Esophagus muscularis mucosa (tissue), 4 donors: ENCODE results near the gene TSR1. TPM values are rescaled to one million over a fixed set of nuclear protein-coding genes. Genes with fewer than 3 reads are reported as not detected.

Experiments used
- DNase-seq: peaks from one replicate; pipeline ENCODE4 v3.0.0-alpha.2; 2017; ENCODE audit errors: extremely low spot score
- H3K27ac ChIP-seq, 4 donors: fragments of 200-600 bp; sonication (generic); replicated peaks in 1 of 4; 1 replicate in 3 of 4; 2 replicates in 1 of 4; pipeline ENCODE4 v1.5.1; 2016 to 2019; ENCODE audit warnings: mild to moderate bottlenecking in 1 of 4
- H3K27me3 ChIP-seq, 4 donors: fragments of 200-600 bp; sonication (generic); one replicate each; pipeline versions ENCODE4 v1.5.1 to v1.6.0; 2016 to 2019
- H3K36me3 ChIP-seq, 4 donors: fragments of 200-600 bp; sonication (generic); one replicate each; pipeline ENCODE4 v1.5.1; 2016 to 2019
- H3K4me1 ChIP-seq, 4 donors: fragments of 200-600 bp; sonication (generic); one replicate each; pipeline ENCODE4 v1.5.1; 2016 to 2019
- H3K4me3 ChIP-seq, 4 donors: fragments of 200-600 bp; sonication (generic); 1 replicate in 2 of 4; 2 replicates in 2 of 4; pipeline ENCODE4 v1.5.1; 2016 to 2019; ENCODE audit warnings: mild to moderate bottlenecking in 4 of 4, moderate library complexity in 1 of 4
- H3K9me3 ChIP-seq, 4 donors: fragments of 200-600 bp; sonication (generic); 1 replicate in 3 of 4; 2 replicates in 1 of 4; pipeline ENCODE4 v1.5.1; 2016 to 2019
- EP300 ChIP-seq: sonication (generic); formaldehyde crosslinking; IDR thresholded peaks from one replicate; pipeline ENCODE4 v1.6.1; 2017; ENCODE audit warnings: antibody characterized with exemption
- POLR2A ChIP-seq: fragments of 450-650 bp; IDR thresholded peaks from one replicate; pipeline ENCODE4 v1.6.1; 2017; ENCODE audit warnings: antibody characterized with exemption, moderate library complexity, mild to moderate bottlenecking, low read depth
- POLR2AphosphoS5 ChIP-seq, 2 donors: sonication (generic); formaldehyde crosslinking; IDR thresholded peaks; one replicate each; pipeline ENCODE4 v1.6.1; 2017; ENCODE audit warnings: antibody characterized with exemption in 2 of 2
- WGBS: methylation state at CpG from one replicate; pipeline ENCODE4 v1.1.5; 2018; 5-methylcytosine and 5-hydroxymethylcytosine counted together
- intact Hi-C: fragments of 100-400 bp; cut with DNase I; formaldehyde crosslinking; loops from one replicate; pipeline ENCODE4 v1.15.1; 2023
- total RNA-seq, 4 donors: library from RNA; depleted of rRNA; stranded (reverse); fragments of >200 nt; gene quantifications; one replicate each; pipeline versions ENCODE4 v1.1.0 to v1.2.1, GENCODE V29; 2016
- TF ChIP-seq, protein P1 (sequence below), 3 experiments: fragments of 200-600 bp in 2 of 3; fragments of 450-650 bp in 1 of 3; sonication (generic) in 2 of 3; IDR thresholded peaks; one replicate each; pipeline ENCODE4 v1.5.1; 2017 to 2019; ENCODE audit warnings: antibody characterized with exemption in 3 of 3, mild to moderate bottlenecking in 2 of 3, moderate library complexity in 1 of 3

TSR1 gene
- total RNA-seq, 4 donors from 2014 or later = 49.0 to 57.2 (median 55.1) TPM

- peak overlapping the region; percentile 89 to 95 (median 94) for H3K27ac ChIP-seq
- WGBS = 28% methylated on average over 2 of the region's 5 CpGs
These were observed 2.0 kb upstream of the TSR1 start for GRCh38 chr17:2338315-2338657.

DNA sequence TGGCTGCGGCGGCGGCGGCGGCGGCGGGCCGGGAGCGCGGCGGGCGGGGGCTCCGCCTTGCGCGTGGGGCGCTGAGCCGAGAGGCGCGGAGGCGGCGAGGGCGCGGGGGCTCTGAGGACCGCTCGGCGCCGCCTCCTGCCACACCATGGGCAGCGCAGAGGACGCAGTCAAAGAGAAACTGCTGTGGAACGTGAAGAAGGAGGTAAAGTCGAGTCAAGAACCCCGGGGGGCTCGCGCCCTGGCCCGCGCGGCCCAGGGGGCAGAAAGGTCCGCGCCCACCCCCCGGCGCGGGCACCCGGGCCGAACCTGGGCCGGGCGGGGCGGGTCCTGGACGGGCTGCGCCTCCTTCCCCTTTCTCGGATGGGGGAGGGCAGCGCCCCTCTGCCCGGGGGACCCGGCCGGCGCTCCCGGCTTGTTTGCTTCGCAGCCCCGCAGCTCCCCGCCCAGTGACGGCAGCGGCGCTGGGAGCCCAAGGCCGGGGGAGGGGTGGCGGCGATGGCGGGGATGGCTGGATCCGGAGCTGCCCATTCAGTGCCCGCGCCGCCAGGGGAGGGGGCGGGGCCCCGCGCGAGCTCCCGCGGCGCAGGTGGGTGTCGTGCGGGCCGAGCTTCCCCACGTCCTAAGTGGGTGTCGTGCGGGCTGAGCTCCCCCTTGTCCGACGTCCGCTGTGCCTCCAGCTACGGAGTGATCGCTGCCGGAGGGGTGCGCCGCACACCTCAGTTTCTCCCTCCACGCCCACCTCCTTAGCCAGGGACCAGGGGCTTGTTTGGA lies 1.5 kb upstream of the TSR1 start:
- Histone ChIP-seq H3K4me3 (peak overlapping the region; percentile 83 to 99 (median 97)), H3K27me3 (no peaks in the 10 kb centered on the region), H3K4me1 (peaks cover 14 to 36% (median 32%) of the 10 kb centered on the region in 4 donors), H3K36me3 (peaks cover 19 to 43% (median 38%) of the 10 kb centered on the region in 4 donors), H3K27ac (peak overlapping the region; percentile 89 to 95 (median 94)), H3K9me3 (no peaks in the 10 kb centered on the region)
- TF ChIP-seq, protein P1, sequence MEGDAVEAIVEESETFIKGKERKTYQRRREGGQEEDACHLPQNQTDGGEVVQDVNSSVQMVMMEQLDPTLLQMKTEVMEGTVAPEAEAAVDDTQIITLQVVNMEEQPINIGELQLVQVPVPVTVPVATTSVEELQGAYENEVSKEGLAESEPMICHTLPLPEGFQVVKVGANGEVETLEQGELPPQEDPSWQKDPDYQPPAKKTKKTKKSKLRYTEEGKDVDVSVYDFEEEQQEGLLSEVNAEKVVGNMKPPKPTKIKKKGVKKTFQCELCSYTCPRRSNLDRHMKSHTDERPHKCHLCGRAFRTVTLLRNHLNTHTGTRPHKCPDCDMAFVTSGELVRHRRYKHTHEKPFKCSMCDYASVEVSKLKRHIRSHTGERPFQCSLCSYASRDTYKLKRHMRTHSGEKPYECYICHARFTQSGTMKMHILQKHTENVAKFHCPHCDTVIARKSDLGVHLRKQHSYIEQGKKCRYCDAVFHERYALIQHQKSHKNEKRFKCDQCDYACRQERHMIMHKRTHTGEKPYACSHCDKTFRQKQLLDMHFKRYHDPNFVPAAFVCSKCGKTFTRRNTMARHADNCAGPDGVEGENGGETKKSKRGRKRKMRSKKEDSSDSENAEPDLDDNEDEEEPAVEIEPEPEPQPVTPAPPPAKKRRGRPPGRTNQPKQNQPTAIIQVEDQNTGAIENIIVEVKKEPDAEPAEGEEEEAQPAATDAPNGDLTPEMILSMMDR (IDR thresholded peaks at IDR 0.05) = peak in 2 of 3 experiments; percentile 5 to 7
- TF ChIP-seq POLR2A (peak; percentile 24), EP300 (no peak), POLR2AphosphoS5 (IDR thresholded peaks at IDR 0.05) (peak; percentile 64 to 87)
- WGBS = 0% methylated on average over 27 of the region's 92 CpGs
- DNase-seq = no peak
- intact Hi-C loops = loop anchor here (5.0 kb wide), 1 partner anchor 70 kb away; no protein-coding TSS in a partner anchor

More at GRCh38 chr17:2338315-2338657, 2.0 kb upstream of the TSR1 start:
- intact Hi-C loops = loop anchor here (5.0 kb wide), 1 partner anchor 69 kb away; no protein-coding TSS in a partner anchor
- Histone ChIP-seq H3K36me3 (peaks cover 14 to 42% (median 32%) of the 10 kb centered on the region in 4 donors), H3K27me3 (no peaks in the 10 kb centered on the region), H3K9me3 (no peaks in the 10 kb centered on the region), H3K4me1 (peaks cover 14 to 36% (median 32%) of the 10 kb centered on the region in 4 donors), H3K4me3 (peak overlapping the region; percentile 83 to 99 (median 97))
- no peak for DNase-seq
- TF ChIP-seq, protein P1 (IDR thresholded peaks at IDR 0.05) = no peak
- no peak for TF ChIP-seq POLR2A
- TF ChIP-seq EP300 = no peak
- no peak for TF ChIP-seq POLR2AphosphoS5 (IDR thresholded peaks at IDR 0.05)

DNA sequence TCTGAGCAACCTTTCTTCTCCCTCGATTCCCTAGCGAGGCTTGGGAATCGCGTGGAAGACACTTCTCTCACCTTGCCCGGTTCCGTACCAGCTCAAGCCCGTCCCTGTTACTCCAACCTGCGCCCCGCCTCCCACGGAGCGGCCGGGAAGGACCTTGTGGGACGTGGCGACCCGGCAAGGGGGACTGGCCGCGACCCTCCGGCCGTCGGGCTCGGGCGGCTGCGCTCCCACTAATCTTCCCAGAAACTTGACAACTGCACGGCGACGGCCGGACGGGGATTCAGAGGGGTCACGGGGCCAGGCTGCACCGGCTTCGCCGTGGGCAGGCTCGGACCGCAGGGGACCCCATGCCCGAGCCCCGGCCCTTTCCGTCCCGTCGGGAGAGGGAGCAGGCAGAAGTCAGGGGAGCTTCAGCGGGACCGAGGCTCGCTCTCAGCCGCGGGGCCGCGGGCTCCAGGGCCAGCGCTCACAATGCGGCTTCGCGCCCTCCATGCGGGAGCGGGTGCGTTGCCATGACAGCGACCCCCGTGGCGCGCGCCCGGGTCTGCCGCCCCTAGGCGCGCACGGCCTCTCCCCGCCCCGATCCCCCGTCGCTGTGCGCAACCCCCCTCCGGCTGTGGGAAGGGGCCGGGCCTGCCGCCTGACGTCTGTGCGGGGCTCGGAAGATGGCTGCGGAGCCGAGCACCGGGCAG lies 741 bp upstream of the TSR1 start, which contains the start of gene SGSM2:
Gene SGSM2, plus strand, starts transcription at position 650 of the 692 bp plus-strand sequence. CDS start 188 bp downstream, outside the sequence.
- intact Hi-C loops = loop anchor here (5.0 kb wide), 1 partner anchor 70 kb away; no protein-coding TSS in a partner anchor
- no peak for DNase-seq
- Histone ChIP-seq H3K4me1 (peaks cover 14 to 36% (median 32%) of the 10 kb centered on the region in 4 donors), H3K4me3 (peak within 1 kb of the TSS; percentile 83 to 99 (median 97)), H3K9me3 (no peaks in the 10 kb centered on the region), H3K27ac (peak within 1 kb of the TSS; percentile 89 to 95 (median 94)), H3K27me3 (no peaks in the 10 kb centered on the region), H3K36me3 (peaks cover 27 to 44% (median 41%) of the 10 kb centered on the region in 4 donors)
- TF ChIP-seq POLR2A (no peak), EP300 (no peak), POLR2AphosphoS5 (IDR thresholded peaks at IDR 0.05) (peak in 1 of 2 donors; percentile 4)
- WGBS = 0% methylated on average over 3 of the region's 77 CpGs

- H3K9me3 ChIP-seq = no peaks in the 10 kb centered on the region
- DNase-seq = no peak
- peak overlapping the region; percentile 83 to 99 (median 97) for H3K4me3 ChIP-seq
- H3K27ac ChIP-seq = peak overlapping the region; percentile 89 to 95 (median 94)
- H3K27me3 ChIP-seq = no peaks in the 10 kb centered on the region
- H3K36me3 ChIP-seq = peaks cover 39 to 47% (median 45%) of the 10 kb centered on the region in 4 donors
- TF ChIP-seq EP300 = no peak
- no peak for TF ChIP-seq POLR2AphosphoS5 (IDR thresholded peaks at IDR 0.05)
- intact Hi-C loops = loop anchor here (5.0 kb wide), 1 partner anchor 72 kb away; no protein-coding TSS in a partner anchor
- H3K4me1 ChIP-seq = peaks cover 14 to 36% (median 32%) of the 10 kb centered on the region in 4 donors
- 2% methylated on average over 17 of the region's 17 CpGs for WGBS
These were observed 487 bp downstream of the TSR1 start for GRCh38 chr17:2335726-2336214.

DNA sequence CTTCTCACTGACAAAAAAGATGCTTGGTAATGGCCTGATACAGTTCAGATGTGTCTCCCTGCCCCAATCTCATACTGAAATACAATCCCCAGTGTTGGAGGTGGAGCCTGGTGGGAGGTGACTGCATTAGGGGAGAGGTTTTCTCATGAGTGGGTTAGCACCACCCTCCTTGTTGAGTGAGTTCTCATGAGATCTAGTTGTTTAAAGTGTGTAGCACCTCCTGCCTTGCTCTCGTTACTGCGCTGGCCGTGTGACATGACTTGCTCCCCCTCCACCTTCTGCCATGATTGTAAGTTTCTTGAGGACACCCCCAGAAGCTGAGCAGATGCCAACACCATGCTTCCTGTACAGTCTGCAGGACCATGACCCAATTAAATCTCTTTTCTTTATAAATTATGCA lies 5.0 kb downstream of the TSR1 start:
- Histone ChIP-seq H3K36me3 (peaks cover 69 to 91% (median 89%) of the 10 kb centered on the region in 4 donors), H3K27me3 (no peaks in the 10 kb centered on the region), H3K27ac (no peak overlapping the region), H3K4me1 (peaks cover 13 to 20% (median 16%) of the 10 kb centered on the region in 4 donors), H3K4me3 (no peak overlapping the region), H3K9me3 (no peaks in the 10 kb centered on the region)
- 70% methylated on average over 3 of the region's 3 CpGs for WGBS
- intact Hi-C loops = no loop called here
- DNase-seq = no peak
- TF ChIP-seq POLR2A (no peak), EP300 (no peak), POLR2AphosphoS5 (IDR thresholded peaks at IDR 0.05) (no peak)
- TF ChIP-seq, protein P1 (IDR thresholded peaks at IDR 0.05) = no peak
